ENCODE data around the gene FAM193A.
"Not testable (repeated sequence)": the region's sequence is repeated elsewhere in the genome, so short reads cannot be mapped to it uniquely, and the experiment has no call there.

DNA sequence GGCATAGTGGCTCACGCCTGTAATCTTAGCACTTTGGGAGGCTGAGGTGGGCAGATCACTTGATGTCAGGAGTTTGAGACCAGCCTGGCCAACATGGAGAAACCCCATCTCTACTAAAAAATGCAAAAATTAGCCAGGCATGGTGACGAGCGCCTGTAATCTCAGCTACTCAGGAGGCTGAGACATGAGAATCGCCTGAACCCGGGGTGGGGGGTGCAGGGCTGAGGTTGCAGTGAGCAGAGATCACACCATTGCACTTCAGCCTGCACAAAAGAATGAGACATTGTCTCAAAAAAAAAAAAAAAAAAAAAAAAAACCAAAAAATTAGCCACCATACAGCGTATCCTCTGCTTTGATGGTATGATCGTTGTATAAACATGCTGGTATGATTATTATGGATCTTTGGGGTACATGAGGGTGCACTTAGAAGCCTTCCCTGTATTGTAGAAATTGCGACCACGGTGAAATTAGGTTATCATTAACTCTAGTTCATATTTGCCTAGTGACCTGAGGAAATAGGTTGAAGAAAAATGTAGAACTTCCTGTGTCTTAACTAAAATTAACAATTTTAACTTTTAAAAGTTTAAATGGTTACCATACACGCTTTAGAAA lies 7.2 kb downstream of the FAM193A start:
- TF ChIP-seq EZH2phosphoT487 (IDR thresholded peaks at IDR 0.05; ENCODE audit: borderline replicate concordance, low read length); EZH2 (IDR thresholded peaks at IDR 0.05; ENCODE audit: low read length, unreplicated experiment); CTCF (conservative IDR thresholded peaks at IDR 0.05; ENCODE audit: low read depth, low read length): not testable (repeated sequence)
